Myocyte (in vitro differentiated cells): ENCODE measurements around the gene NOLC1. TPM values are rescaled to one million over a fixed set of nuclear protein-coding genes. Genes with fewer than 3 reads are reported as not detected.
"Not testable (repeated sequence)": the region's sequence is repeated elsewhere in the genome, so short reads cannot be mapped to it uniquely, and the experiment has no call there.

Experiments used
- DNase-seq: peaks from one replicate; pipeline ENCODE4 v3.0.0-alpha.2; 2012; ENCODE audit warnings: low read depth
- total RNA-seq: library from RNA; depleted of rRNA; stranded (reverse); fragments of >200 nt; gene quantifications from 2 replicates; pipeline ENCODE4 v1.2.3, GENCODE V29; 2014

The NOLC1 gene
- total RNA-seq, 1 donor from 2014 or later: 75.6 TPM

- no peak for DNase-seq
Observed at GRCh38 chr10:102153093-102153620, 968 bp downstream of the NOLC1 start.

GRCh38 chr10:102154466-102155116 lies 2.4 kb downstream of the NOLC1 start:
- DNase-seq: no peak

- no peak for DNase-seq
Observed at GRCh38 chr10:102157224-102157623, 5.0 kb downstream of the NOLC1 start.

GRCh38 chr10:102159051-102159597 lies 6.9 kb downstream of the NOLC1 start:
- DNase-seq: peak; percentile 9

- no peak for DNase-seq
Observed at GRCh38 chr10:102159831-102160230, 7.6 kb downstream of the NOLC1 start.

GRCh38 chr10:102163342-102163989 lies 11.3 kb downstream of the NOLC1 start:
- DNase-seq: no peak

- DNase-seq: no peak
Observed at GRCh38 chr10:102167861-102168260, 15.7 kb downstream of the NOLC1 start.

GRCh38 chr10:102170602-102171001 lies 18.4 kb downstream of the NOLC1 start:
- DNase-seq: no peak

- no peak for DNase-seq
Observed at GRCh38 chr10:102172288-102172687, 20.1 kb downstream of the NOLC1 start.

GRCh38 chr10:102175415-102175814 lies 23.2 kb downstream of the NOLC1 start:
- DNase-seq: peak; percentile 57

- DNase-seq: no peak
Observed at GRCh38 chr10:102184606-102185005, 32.4 kb downstream of the NOLC1 start.

GRCh38 chr10:102185272-102185671 lies 33.1 kb downstream of the NOLC1 start:
- no peak for DNase-seq

- no peak for DNase-seq
Observed at GRCh38 chr10:102185811-102186527, 33.8 kb downstream of the NOLC1 start.

GRCh38 chr10:102188298-102188940 lies 36.2 kb downstream of the NOLC1 start:
- no peak for DNase-seq

- not testable (repeated sequence) for DNase-seq
Observed at GRCh38 chr10:102188941-102189898, 37.0 kb downstream of the NOLC1 start.

- no peak for DNase-seq
Observed at GRCh38 chr10:102191956-102192355, 39.8 kb downstream of the NOLC1 start.

- DNase-seq: peak; percentile 86
Observed at GRCh38 chr10:102195296-102195870, 43.2 kb downstream of the NOLC1 start.

- DNase-seq: peak; percentile 91
Observed at GRCh38 chr10:102196893-102197292, 44.7 kb downstream of the NOLC1 start.

- DNase-seq: no peak
Observed at GRCh38 chr10:102198027-102198426, 45.8 kb downstream of the NOLC1 start.
